IPS DF 19.7 (cell line): Measurements from ENCODE around the gene LKAAEAR1.

Source experiments
- DNase-seq: peaks from one replicate; pipeline ENCODE4 v3.0.0-alpha.2; 2013; ENCODE audit warnings: low read depth, low spot score

LKAAEAR1 gene

DNA sequence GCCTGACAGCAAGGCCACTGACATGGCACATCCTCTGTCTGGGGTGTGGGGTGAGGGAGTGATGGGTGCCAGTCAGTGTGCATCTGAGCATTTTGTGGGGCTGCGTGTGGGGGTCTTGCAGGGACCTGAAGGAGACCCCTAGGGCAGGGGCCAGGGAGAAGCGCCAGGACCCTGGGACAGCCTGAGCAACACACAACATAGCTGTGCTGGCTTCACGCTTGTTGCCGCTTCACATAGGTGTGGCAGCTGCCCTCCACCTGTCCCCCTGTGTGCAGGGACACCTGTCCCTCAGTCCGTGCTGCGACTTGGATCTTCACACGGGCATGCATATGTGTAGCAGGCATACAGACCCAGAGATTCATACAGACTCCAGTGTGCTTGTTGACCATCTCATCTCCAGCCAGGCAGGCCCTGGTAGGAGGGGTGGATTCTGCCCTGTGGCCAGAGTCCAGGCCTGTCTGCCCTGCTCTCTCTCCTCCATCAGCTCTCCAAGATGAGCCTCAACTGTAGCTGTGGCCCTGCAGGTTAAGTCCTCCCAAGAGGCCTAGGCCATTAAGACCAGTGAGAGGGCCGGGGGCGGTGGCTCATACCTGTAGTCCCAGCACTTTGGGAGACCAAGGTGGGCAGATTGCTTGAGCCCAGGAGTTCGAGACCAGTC lies 26.3 kb upstream of the LKAAEAR1 start:
- DNase-seq: no peak

DNA sequence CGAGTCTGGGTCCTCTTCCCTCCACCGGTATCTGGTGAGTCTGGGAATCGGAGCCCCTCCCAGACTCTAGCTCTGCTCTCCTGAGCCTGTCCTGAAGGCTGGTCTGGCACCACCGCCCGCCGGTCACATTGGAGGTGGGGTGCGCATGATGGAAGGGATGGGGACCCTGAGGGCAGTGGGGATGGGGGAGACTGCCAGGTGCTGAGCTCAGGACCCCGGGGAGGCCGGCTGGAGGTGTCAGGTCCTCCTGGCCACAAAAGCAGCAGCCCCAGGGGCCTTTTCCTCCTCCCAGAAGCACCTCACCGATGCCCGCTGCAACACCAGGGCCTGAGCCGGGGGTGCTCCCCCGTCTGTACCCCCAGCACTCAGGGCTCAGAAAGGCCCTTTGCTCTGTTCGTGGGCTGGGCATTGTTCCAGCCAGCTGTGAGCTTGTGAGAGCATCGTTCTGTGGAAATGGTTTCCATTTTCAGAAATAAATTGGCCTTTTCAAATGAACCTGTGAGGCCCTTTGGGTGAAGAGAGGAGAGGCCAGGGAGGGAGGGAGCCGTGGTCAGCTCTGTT lies 25.7 kb upstream of the LKAAEAR1 start:
- DNase-seq: no peak

- no peak for DNase-seq
These were observed 24.8 kb upstream of the LKAAEAR1 start for GRCh38 chr20:64108731-64109681.

GRCh38 chr20:64107736-64108457 lies 23.7 kb upstream of the LKAAEAR1 start:
- DNase-seq: no peak

DNA sequence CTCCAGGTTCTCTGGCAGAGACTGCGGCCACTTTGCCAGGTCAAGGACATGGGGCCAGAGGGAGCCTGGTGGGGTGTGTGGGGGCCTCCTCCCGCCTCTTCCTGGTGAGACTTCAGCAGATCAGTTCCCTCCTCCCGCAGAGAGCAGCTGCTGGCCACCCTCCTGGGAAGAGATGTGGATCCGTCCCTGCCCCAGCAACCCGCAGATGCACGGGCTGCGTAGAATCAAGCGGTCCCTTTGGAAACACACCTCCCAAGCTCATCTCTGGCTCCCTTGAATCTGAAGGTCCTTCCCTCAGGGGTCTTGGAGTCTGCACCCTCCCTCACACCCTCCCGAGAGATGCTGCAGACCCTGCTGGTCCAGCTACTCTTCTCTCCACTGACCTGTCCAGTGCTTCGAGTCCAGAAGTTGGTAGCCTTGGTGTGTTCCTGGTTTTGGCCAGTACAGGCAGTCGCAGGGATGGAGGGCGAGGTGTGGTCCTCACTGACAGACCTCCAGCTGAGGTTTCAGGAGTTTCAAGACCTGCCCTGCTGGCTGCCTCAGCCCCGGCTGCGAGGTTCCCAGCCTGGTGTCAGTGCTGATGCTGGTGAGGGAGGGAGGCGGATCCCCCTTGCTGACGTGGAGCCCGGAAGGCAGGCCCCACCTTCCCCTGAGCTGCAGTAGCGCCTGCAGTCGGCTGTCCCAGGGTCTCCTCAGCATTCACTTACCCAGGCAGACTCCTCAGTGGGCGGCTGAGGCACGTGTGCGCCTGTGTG lies 23.0 kb upstream of the LKAAEAR1 start, which contains the start of gene NPBWR2:
TSS of gene NPBWR2 (minus strand) at position 585 of the 755 bp plus-strand sequence. CDS start 734 bp downstream, outside the sequence.
- no peak for DNase-seq

- DNase-seq: no peak
These were observed 22.3 kb upstream of the LKAAEAR1 start for GRCh38 chr20:64106435-64106961.

- no peak for DNase-seq
These were observed 21.7 kb upstream of the LKAAEAR1 start for GRCh38 chr20:64105846-64106434.

DNA sequence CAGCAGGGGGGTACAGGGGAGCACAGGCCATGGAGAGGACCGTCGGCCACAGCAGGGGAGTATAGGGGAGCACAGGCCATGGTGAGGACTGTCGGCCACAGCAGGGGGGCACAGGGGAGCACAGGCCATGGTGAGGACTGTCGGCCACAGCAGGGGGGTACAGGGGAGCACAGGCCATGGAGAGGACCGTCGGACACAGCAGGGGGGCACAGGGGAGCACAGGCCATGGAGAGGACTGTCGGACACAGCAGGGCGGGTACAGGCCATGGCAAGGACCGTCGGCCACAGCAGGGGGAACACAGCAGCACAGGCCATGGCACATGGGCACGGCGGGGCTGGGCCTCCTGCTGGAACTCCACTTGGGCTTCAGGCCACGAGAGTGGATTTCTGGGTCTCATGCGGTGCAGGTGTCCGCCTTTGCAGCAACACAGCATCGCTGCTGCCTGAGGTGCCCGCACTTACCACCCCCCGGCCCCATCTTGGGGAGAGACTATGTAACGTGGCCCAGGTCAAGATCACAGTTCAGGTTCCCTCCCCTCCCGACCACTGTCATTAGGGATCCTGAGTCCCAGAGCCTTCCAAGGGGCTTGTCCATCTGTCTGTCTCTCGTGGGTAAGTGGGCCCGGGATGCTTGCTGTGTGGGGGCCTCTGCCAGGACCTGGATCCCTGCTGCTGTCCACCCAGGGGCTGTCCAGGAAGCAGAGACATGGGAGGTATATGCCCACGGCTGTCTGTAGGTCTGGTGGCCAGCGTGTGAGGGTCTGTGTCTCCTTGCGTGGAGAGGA lies 20.7 kb upstream of the LKAAEAR1 start:
- no peak for DNase-seq

DNA sequence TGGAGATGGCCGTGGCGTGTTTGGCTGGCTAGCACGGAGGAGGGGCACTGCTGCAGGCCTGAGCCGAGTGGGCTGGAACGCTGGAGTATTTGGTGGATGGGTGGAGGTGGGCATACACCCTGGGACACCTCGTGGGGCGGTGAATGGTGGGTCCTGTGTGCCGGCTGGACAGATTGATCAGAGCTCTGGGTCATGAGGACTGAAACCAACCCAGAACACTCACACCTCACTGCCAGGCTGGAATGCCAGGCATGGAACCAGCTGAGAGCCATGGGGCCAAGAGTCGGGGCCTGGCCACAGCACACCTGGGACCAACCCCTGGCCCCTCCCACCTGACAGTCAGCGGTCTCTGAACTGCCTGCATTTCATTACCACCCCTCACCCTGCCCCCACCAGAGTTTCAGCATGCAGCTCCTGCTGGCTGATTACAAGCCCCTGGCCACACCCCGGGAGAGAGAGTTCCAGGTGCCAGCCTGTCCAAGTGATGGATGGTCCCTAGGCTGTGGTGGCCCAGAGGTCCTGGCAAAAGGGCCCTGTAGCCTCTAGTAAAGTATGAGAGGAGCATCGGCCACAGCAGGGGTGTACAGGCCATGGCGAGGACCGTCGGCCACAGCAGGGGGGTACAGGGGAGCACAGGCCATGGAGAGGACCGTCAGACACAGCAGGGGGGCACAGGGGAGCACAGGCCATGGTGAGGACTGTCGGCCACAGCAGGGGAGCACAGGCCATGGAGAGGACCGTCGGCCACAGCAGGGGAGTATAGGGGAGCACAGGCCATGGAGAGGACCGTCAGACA lies 19.9 kb upstream of the LKAAEAR1 start:
- no peak for DNase-seq

DNA sequence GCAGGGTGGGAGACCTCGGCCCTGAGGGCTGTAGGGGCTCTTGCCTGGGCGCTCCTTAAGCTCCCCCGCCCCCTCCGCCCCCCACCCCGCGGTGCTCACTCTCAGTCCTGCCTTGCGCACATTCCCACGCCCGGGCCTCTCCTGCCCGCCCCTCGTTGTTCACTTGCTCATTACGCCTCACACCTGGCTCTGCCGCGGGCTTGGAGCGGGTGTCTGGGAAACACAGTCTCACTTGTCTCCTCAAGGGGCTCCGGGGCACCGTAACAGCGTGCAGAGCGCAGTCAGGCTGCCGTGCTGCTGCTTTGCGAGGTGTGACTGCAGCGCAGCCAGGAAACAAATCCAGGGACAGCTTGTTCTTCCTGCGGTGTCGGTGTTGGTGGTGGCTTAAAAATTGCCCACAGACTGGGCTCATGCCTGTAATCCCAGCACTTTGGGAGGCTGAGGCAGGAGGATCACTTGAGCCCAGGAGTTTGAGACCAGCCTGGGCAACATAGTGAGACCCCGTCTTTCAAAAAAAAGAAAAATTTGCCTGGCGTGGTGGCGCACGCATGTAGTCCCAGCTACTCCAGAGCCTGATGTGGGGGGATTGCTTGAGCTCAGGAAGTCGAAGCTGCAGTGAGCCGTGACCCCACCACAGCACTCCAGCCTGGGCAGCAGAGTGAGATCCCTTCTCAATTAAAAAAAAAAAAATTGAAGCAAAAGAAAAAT lies 18.6 kb upstream of the LKAAEAR1 start:
- DNase-seq: no peak

DNA sequence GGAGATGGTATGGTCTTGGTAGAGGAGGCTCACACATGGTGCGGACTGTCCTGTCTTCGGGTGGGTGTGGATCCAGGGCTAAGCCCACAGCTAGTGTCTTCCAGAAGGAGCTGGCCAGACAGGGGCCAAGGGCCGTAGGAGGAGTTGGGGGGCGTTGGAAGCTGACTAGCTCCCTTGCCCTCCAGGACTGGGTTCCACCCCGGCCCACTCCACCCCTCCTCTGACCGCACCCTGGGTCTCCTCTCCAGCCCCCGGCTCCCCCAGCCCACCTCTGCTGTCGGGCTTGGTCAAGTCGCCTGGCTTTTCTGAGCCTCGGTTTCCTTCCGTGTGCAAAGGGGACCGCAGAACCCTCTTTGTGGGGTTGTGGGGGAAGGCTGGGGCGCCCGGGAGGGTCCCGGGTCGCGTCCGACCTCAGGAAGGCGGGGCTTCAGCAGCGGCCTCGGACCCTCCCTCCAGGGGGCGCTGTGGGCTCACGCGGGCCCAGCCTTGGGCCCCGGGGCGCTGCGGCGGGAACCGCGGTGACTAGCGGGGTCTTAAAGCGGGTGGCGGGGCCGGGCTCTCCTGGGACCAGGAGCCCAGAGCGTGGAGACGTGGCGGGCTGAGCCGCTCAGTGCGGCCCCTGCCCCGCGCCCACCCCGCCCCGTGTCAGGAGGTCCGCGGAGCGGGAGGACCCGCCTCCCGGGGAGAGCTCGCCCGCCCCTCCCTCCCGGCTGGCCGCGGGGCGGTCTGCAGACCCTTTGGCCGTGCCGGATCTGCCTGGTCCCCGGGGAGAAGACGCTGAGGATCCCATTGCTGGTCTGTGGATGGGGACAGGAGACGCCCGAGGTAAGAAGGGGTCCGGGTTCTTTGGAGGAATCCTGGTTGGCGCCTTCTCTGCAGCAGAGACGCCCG lies 17.8 kb upstream of the LKAAEAR1 start:
- DNase-seq: no peak

GRCh38 chr20:64100946-64101688 lies 16.9 kb upstream of the LKAAEAR1 start:
- no peak for DNase-seq

GRCh38 chr20:64100566-64100888 lies 16.3 kb upstream of the LKAAEAR1 start:
- DNase-seq: no peak

- DNase-seq: no peak
These were observed 15.8 kb upstream of the LKAAEAR1 start for GRCh38 chr20:64099880-64100565.

GRCh38 chr20:64099086-64099786 lies 15.0 kb upstream of the LKAAEAR1 start:
- no peak for DNase-seq
